ENCODE results near the gene FAM222A.

GRCh38 chr12:109779382-109779781 is 65.8 kb downstream of the FAM222A start:
- TF ChIP-seq POLR2A (IDR thresholded peaks at IDR 0.05), result no peak
- TF ChIP-seq, protein P1, sequence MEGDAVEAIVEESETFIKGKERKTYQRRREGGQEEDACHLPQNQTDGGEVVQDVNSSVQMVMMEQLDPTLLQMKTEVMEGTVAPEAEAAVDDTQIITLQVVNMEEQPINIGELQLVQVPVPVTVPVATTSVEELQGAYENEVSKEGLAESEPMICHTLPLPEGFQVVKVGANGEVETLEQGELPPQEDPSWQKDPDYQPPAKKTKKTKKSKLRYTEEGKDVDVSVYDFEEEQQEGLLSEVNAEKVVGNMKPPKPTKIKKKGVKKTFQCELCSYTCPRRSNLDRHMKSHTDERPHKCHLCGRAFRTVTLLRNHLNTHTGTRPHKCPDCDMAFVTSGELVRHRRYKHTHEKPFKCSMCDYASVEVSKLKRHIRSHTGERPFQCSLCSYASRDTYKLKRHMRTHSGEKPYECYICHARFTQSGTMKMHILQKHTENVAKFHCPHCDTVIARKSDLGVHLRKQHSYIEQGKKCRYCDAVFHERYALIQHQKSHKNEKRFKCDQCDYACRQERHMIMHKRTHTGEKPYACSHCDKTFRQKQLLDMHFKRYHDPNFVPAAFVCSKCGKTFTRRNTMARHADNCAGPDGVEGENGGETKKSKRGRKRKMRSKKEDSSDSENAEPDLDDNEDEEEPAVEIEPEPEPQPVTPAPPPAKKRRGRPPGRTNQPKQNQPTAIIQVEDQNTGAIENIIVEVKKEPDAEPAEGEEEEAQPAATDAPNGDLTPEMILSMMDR (IDR thresholded peaks at IDR 0.05 in 4 of 5, conservative IDR thresholded peaks at IDR 0.05 in 1 of 5), result no peak

Data from gastrocnemius medialis (tissue), 4 donors.